ENCODE measurements around the gene MAP3K4. TPM values are rescaled to one million over a fixed set of nuclear protein-coding genes. Genes with fewer than 3 reads are reported as not detected.

The MAP3K4 gene
- total RNA-seq, 1 donor from 2014 or later = 51.6 TPM

- DNase-seq (ENCODE audit: extremely low spot score, unreplicated experiment) = no peak
- Mint-ChIP-seq H3K9me3 (peaks cover 4% of the 10 kb centered on the region), H3K27me3 (no peaks in the 10 kb centered on the region), H3K4me1 (ENCODE audit: unreplicated experiment) (peaks cover 4% of the 10 kb centered on the region), H3K27ac (no peak overlapping the region), H3K36me3 (peaks cover 8% of the 10 kb centered on the region), H3K4me3 (no peak overlapping the region)
- no peak for TF ChIP-seq CTCF (conservative IDR thresholded peaks at IDR 0.05)
These were observed 76.2 kb downstream of the MAP3K4 start for GRCh38 chr6:161067749-161068148.

GRCh38 chr6:161068321-161068741 is 76.8 kb downstream of the MAP3K4 start:
- no peak for DNase-seq (ENCODE audit: extremely low spot score, unreplicated experiment)
- peaks cover 4% of the 10 kb centered on the region for H3K4me1 Mint-ChIP-seq (ENCODE audit: unreplicated experiment)
- no peak for TF ChIP-seq CTCF (conservative IDR thresholded peaks at IDR 0.05)
- H3K36me3 Mint-ChIP-seq = peaks cover 8% of the 10 kb centered on the region
- peaks cover 4% of the 10 kb centered on the region for H3K9me3 Mint-ChIP-seq
- no peak overlapping the region for H3K27ac Mint-ChIP-seq
- no peak overlapping the region for H3K4me3 Mint-ChIP-seq
- H3K27me3 Mint-ChIP-seq = no peaks in the 10 kb centered on the region

GRCh38 chr6:161073930-161074329 is 82.4 kb downstream of the MAP3K4 start:
- Mint-ChIP-seq H3K27me3 (no peaks in the 10 kb centered on the region), H3K4me3 (no peak overlapping the region)
- no peak for DNase-seq (ENCODE audit: extremely low spot score, unreplicated experiment)

GRCh38 chr6:161074496-161075121 is 83.0 kb downstream of the MAP3K4 start:
- peaks cover 5% of the 10 kb centered on the region for H3K4me1 Mint-ChIP-seq (ENCODE audit: unreplicated experiment)
- peak overlapping the region; percentile 29 for H3K27ac Mint-ChIP-seq
- no peaks in the 10 kb centered on the region for H3K9me3 Mint-ChIP-seq
- H3K36me3 Mint-ChIP-seq = peaks cover 6% of the 10 kb centered on the region
- DNase-seq (ENCODE audit: extremely low spot score, unreplicated experiment) = no peak
- no peak for TF ChIP-seq CTCF (conservative IDR thresholded peaks at IDR 0.05)
- no peaks in the 10 kb centered on the region for H3K27me3 Mint-ChIP-seq
- peak overlapping the region; percentile 30 for H3K4me3 Mint-ChIP-seq

More at GRCh38 chr6:161073930-161074329, 82.4 kb downstream of the MAP3K4 start:
- H3K36me3 Mint-ChIP-seq = peaks cover 6% of the 10 kb centered on the region
- TF ChIP-seq CTCF (conservative IDR thresholded peaks at IDR 0.05) = no peak
- peaks cover 5% of the 10 kb centered on the region for H3K4me1 Mint-ChIP-seq (ENCODE audit: unreplicated experiment)
- H3K9me3 Mint-ChIP-seq = no peaks in the 10 kb centered on the region
- no peak overlapping the region for H3K27ac Mint-ChIP-seq

GRCh38 chr6:161076181-161076677 is 84.7 kb downstream of the MAP3K4 start:
- no peak overlapping the region for H3K4me3 Mint-ChIP-seq
- H3K9me3 Mint-ChIP-seq = no peaks in the 10 kb centered on the region
- DNase-seq (ENCODE audit: extremely low spot score, unreplicated experiment) = no peak
- peaks cover 5% of the 10 kb centered on the region for H3K4me1 Mint-ChIP-seq (ENCODE audit: unreplicated experiment)
- no peak for TF ChIP-seq CTCF (conservative IDR thresholded peaks at IDR 0.05)
- H3K27ac Mint-ChIP-seq = no peak overlapping the region
- no peaks in the 10 kb centered on the region for H3K27me3 Mint-ChIP-seq
- peaks cover 6% of the 10 kb centered on the region for H3K36me3 Mint-ChIP-seq
